ENCODE data around the gene CDX1. TPM values are rescaled to one million over a fixed set of nuclear protein-coding genes. Genes with fewer than 3 reads are reported as not detected.

Gene CDX1
- total RNA-seq, 1 experiment from 2014 or later = 0.22 TPM

GRCh38 chr5:150140830-150141229 is 25.7 kb upstream of the CDX1 start:
- no peak overlapping the region for H3K14ac ChIP-seq (ENCODE audit: insufficient read depth, low read length)
- H3K23ac ChIP-seq (ENCODE audit: insufficient read length, low read depth, low read length) = no peak overlapping the region
- no peak overlapping the region for H2AK5ac ChIP-seq (ENCODE audit: insufficient read length, low read length)
- H2BK15ac ChIP-seq (ENCODE audit: low read depth, low read length) = no peak overlapping the region
- no peak overlapping the region for H3K4ac ChIP-seq (ENCODE audit: low read depth, low read length)
- no peak overlapping the region for H2BK5ac ChIP-seq (ENCODE audit: insufficient read length, low read length)
- H2BK120ac ChIP-seq (ENCODE audit: low read depth, low read length, poor library complexity, severe bottlenecking) = no peak overlapping the region
- no peak for DNase-seq
- TF ChIP-seq CTCF (conservative IDR thresholded peaks at IDR 0.05) = no peak
- peaks cover 22% of the 10 kb centered on the region; the same call in 1 of the 2 replicates for H3K4me1 ChIP-seq (ENCODE audit: insufficient read depth, low read length)
- H2BK20ac ChIP-seq (ENCODE audit: low read depth, low read length, poor library complexity, severe bottlenecking) = no peak overlapping the region
- H3K9ac ChIP-seq (ENCODE audit: extremely low read depth, insufficient read length, low read length) = no peak overlapping the region
- H3T11ph ChIP-seq (ENCODE audit: low read length) = no peak overlapping the region
- H3K27me3 Mint-ChIP-seq (ENCODE audit: low read depth) = peaks cover 18% of the 10 kb centered on the region
- H3K4me3 Mint-ChIP-seq = no peak overlapping the region
- no peak overlapping the region for H2BK12ac ChIP-seq (ENCODE audit: insufficient read length, low read depth, low read length)
- H4K5ac ChIP-seq (ENCODE audit: insufficient read length, low read depth, low read length) = no peak overlapping the region
- H3K9me3 ChIP-seq (ENCODE audit: control insufficient read depth, low read depth, low read length) = no peaks in the 10 kb centered on the region
- no peak overlapping the region for H3K4me2 ChIP-seq (ENCODE audit: insufficient read depth, insufficient read length, low read length)
- no peak overlapping the region for H3K27ac Mint-ChIP-seq
- peaks cover 2% of the 10 kb centered on the region for H4K20me1 ChIP-seq (ENCODE audit: control insufficient read depth, insufficient read depth, insufficient read length)
- H4K8ac ChIP-seq (replicated peaks; ENCODE audit: insufficient read length, low read depth, low read length) = no peak overlapping the region
- no peak overlapping the region for H4K91ac ChIP-seq (ENCODE audit: insufficient read length, low read depth, low read length)
- no peaks in the 10 kb centered on the region for H3K79me2 ChIP-seq (ENCODE audit: insufficient read depth, low read length)
- H3K79me1 ChIP-seq (ENCODE audit: insufficient read depth, low read depth, low read length, poor library complexity, severe bottlenecking) = no peaks in the 10 kb centered on the region
- no peaks in the 10 kb centered on the region for H3K9me3 Mint-ChIP-seq
- peaks cover 56 to 73% of the 10 kb centered on the region in 2 experiments for H3K4me1 Mint-ChIP-seq
- WGBS (ENCODE audit: extremely low coverage, insufficient read length, low lambda C conversion rate) = no CpG with 5 or more reads among the region's 11 CpGs
- H3K36me3 Mint-ChIP-seq (ENCODE audit: insufficient read depth in 1 of 3, low read depth in 3 of 3) = no peaks in the 10 kb centered on the region
- no peaks in the 10 kb centered on the region for H3K23me2 ChIP-seq (ENCODE audit: insufficient read length, low read depth, low read length, poor library complexity, severe bottlenecking)
- no peak overlapping the region for H2AFZ ChIP-seq (ENCODE audit: low read length)
- no peak overlapping the region for H3K18ac ChIP-seq (ENCODE audit: insufficient read length, low read depth, low read length)
- no peaks in the 10 kb centered on the region for H3K27me3 ChIP-seq (ENCODE audit: insufficient read depth, low read length)
- H3K27ac ChIP-seq (ENCODE audit: insufficient read length, low read depth, low read length) = no peak overlapping the region
- no peak overlapping the region for H3K56ac ChIP-seq (ENCODE audit: insufficient read length, low read depth, low read length)

Measured in H9 (cell line).